OCI-LY3 (cell line): Measurements from ENCODE around the gene MAST1.
A peak's percentile ranks its signal among the peaks of the same experiment; 100 is the strongest.

ENCODE experiments used
- CTCF ChIP-seq: fragments of 200-600, 300-600 bp; sonication (generic); IDR thresholded peaks from 2 replicates; pipeline ENCODE4 v1.5.1; 2014; ENCODE audit warnings: antibody characterized with exemption, low read length, low read depth
- EZH2phosphoT487 ChIP-seq: fragments of 200-600 bp; shearing (Covaris generic); IDR thresholded peaks from 2 replicates; pipeline ENCODE4 v1.6.1; 2018; ENCODE audit warnings: antibody characterized with exemption, mixed run types, low read depth

GRCh38 chr19:12838182-12838885, at the start of gene MAST1:
- peak; percentile 52 for TF ChIP-seq CTCF
- no peak for TF ChIP-seq EZH2phosphoT487
